HL-60 (cell line): ENCODE data around the gene RBM6.
A peak's percentile ranks its signal among the peaks of the same experiment; 100 is the strongest.
"Not testable (repeated sequence)": the region's sequence is repeated elsewhere in the genome, so short reads cannot be mapped to it uniquely, and the experiment has no call there.

Experiments
- DNase-seq, 2 experiments: peaks; one replicate each; pipeline ENCODE4 v3.0.0-alpha.2; 2010 to 2020; ENCODE audit warnings: low read depth in 1 of 2, low spot score in 1 of 2
- H3K27ac ChIP-seq: fragments of 250-450 bp; sonication (Bioruptor Pico); replicated peaks from 2 replicates; pipeline ENCODE4 v1.5.1; 2020; ENCODE audit warnings: mild to moderate bottlenecking, moderate library complexity
- H3K27me3 ChIP-seq: fragments of 250-450 bp; sonication (Bioruptor Pico); 2 replicates; pipeline ENCODE4 v1.5.1; 2021; ENCODE audit warnings: mild to moderate bottlenecking, moderate library complexity; ENCODE audit not compliant: insufficient read depth, poor library complexity, severe bottlenecking
- H3K4me3 ChIP-seq: replicated peaks from 2 replicates; pipeline ENCODE4 v1.5.1; 2011; ENCODE audit warnings: mild to moderate bottlenecking, control low read depth, low read length; ENCODE audit not compliant: insufficient read depth
- GABPA ChIP-seq: IDR thresholded peaks from 2 replicates; pipeline ENCODE4 v1.6.1; 2012; ENCODE audit warnings: low read depth
- POLR2AphosphoS5 ChIP-seq: IDR thresholded peaks from 2 replicates; pipeline ENCODE4 v1.6.1; 2012; ENCODE audit warnings: low read depth
- SPI1 ChIP-seq: IDR thresholded peaks from 2 replicates; pipeline ENCODE4 v1.6.1; 2012; ENCODE audit warnings: low read depth, mild to moderate bottlenecking, borderline replicate concordance
- TF ChIP-seq, protein P1 (sequence below): IDR thresholded peaks from one replicate; pipeline ENCODE4 v1.5.1; 2011; ENCODE audit warnings: low read length, control low read depth, inconsistent platforms; ENCODE audit not compliant: insufficient read depth
- TF ChIP-seq, protein P2 (sequence below): IDR thresholded peaks from 2 replicates; pipeline ENCODE4 v1.6.1; 2012; ENCODE audit warnings: low read depth; ENCODE audit not compliant: insufficient replicate concordance

Gene RBM6

DNA sequence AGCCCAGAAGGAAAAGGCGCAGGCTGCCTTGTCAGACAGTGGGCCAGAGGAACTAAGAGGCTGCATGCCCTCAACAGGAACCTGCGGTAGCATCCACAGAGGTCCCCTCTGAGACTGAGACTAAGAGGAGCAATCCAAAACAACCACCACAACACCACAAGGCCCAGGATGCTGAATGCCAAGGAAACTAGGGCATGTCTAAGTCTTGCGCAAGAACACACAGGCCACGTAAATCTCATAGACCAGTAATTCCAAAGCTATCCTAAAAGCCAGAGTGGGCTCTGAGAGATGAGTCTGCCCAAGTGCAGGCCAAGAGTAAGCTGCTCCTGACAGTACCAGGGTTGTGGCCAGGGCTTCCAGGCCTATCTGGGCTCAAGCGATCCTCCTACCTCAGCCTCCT, 23.3 kb upstream of the RBM6 start:
- DNase-seq: no peak
- TF ChIP-seq SPI1 (no peak), GABPA (no peak), POLR2AphosphoS5 (no peak)
- TF ChIP-seq, protein P1, sequence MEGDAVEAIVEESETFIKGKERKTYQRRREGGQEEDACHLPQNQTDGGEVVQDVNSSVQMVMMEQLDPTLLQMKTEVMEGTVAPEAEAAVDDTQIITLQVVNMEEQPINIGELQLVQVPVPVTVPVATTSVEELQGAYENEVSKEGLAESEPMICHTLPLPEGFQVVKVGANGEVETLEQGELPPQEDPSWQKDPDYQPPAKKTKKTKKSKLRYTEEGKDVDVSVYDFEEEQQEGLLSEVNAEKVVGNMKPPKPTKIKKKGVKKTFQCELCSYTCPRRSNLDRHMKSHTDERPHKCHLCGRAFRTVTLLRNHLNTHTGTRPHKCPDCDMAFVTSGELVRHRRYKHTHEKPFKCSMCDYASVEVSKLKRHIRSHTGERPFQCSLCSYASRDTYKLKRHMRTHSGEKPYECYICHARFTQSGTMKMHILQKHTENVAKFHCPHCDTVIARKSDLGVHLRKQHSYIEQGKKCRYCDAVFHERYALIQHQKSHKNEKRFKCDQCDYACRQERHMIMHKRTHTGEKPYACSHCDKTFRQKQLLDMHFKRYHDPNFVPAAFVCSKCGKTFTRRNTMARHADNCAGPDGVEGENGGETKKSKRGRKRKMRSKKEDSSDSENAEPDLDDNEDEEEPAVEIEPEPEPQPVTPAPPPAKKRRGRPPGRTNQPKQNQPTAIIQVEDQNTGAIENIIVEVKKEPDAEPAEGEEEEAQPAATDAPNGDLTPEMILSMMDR: no peak
- TF ChIP-seq, protein P2, sequence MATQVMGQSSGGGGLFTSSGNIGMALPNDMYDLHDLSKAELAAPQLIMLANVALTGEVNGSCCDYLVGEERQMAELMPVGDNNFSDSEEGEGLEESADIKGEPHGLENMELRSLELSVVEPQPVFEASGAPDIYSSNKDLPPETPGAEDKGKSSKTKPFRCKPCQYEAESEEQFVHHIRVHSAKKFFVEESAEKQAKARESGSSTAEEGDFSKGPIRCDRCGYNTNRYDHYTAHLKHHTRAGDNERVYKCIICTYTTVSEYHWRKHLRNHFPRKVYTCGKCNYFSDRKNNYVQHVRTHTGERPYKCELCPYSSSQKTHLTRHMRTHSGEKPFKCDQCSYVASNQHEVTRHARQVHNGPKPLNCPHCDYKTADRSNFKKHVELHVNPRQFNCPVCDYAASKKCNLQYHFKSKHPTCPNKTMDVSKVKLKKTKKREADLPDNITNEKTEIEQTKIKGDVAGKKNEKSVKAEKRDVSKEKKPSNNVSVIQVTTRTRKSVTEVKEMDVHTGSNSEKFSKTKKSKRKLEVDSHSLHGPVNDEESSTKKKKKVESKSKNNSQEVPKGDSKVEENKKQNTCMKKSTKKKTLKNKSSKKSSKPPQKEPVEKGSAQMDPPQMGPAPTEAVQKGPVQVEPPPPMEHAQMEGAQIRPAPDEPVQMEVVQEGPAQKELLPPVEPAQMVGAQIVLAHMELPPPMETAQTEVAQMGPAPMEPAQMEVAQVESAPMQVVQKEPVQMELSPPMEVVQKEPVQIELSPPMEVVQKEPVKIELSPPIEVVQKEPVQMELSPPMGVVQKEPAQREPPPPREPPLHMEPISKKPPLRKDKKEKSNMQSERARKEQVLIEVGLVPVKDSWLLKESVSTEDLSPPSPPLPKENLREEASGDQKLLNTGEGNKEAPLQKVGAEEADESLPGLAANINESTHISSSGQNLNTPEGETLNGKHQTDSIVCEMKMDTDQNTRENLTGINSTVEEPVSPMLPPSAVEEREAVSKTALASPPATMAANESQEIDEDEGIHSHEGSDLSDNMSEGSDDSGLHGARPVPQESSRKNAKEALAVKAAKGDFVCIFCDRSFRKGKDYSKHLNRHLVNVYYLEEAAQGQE: no peak
- no peak overlapping the region for H3K4me3 ChIP-seq
- H3K27me3 ChIP-seq: no peaks in the 10 kb centered on the region
- no peak overlapping the region for H3K27ac ChIP-seq

DNA sequence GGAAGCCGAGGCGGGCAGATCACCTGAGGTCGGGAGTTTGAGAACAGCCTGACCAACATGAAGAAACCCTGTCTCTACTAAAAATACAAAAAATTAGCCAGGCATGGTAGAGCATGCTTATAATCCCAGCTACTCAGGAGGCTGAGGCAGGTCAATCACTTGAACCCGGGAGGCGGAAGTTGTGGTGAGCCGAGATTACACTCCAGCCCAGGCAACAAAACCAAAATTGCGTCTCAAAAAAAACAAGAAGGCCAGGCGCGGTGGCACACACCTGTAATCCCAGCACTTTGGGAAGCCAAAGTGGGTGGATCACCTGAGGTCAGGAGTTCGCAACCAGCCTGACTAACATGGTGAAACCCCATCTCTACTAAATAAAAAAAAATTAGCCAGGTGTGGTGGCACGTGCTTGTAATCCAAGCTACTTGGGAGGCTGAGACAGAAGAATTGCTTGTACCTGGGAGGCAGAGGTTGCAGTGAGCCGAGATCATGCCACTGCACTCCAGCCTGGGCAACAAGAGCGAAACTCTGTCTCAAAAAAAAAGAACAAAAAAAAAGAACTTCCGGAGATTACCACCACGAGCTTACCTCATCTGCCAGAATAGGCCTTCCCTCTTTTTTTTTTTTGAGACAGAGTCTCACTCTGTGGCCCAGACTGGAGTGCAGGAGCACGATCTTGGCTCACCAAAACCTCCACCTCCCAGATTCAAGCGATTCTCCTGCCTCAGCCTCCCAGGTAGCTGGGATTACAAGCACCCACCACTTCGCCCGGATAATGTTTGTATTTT, 22.0 kb upstream of the RBM6 start:
- H3K27ac ChIP-seq: peak overlapping the region; percentile 35; the same call in 1 of the 2 replicates
- peak; percentile 28; the same call in 1 of the 2 replicates for TF ChIP-seq SPI1
- not testable (repeated sequence) for H3K4me3 ChIP-seq, H3K27me3 ChIP-seq
- DNase-seq: peak in 1 of 2 experiments; percentile 56

DNA sequence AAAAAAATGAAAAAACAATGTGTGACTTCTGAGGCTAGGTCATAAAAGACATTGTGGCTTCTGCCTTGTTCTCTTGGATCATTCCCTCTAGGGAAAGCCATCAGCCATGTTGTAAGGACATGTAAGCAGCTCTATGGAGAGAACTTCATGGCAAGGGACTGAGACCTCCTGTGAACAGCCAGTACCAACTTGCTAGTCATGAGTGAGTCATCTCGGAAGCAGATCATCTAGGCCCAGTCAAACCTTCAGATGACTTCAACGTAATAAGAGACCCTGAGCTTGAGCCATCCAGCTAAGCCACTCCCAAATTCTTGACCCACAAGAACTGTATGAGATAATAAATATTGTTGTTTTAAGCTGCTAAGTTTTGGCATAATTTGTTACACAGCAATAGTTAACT, 15.3 kb upstream of the RBM6 start:
- no peak for DNase-seq
- H3K27ac ChIP-seq: no peak overlapping the region
- no peak overlapping the region for H3K4me3 ChIP-seq
- TF ChIP-seq, protein P1: no peak
- TF ChIP-seq SPI1: no peak
- TF ChIP-seq POLR2AphosphoS5: no peak
- TF ChIP-seq GABPA: no peak
- no peaks in the 10 kb centered on the region for H3K27me3 ChIP-seq

DNA sequence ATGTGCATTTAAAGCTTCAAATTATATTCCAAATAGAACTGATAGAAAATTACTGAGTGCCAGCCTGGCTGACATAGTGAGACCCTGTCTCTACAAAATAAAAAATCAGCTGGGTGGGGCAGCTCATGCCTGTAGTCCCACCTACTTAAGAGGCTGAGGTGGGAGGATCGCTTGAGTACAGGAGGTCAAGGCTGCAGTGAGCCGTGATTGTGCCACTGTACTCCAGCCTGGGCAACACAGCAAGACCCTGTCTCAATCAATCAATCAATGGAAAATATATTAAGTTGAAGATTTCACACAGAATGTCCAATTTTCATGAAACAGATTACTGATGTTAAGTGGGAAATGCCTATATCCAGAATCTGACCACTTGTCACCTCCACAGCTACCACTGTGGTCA, 14.5 kb upstream of the RBM6 start:
- Histone ChIP-seq H3K4me3 (no peak overlapping the region), H3K27me3 (no peaks in the 10 kb centered on the region), H3K27ac (no peak overlapping the region)
- TF ChIP-seq, protein P1: no peak
- TF ChIP-seq GABPA: no peak
- no peak for TF ChIP-seq SPI1
- TF ChIP-seq POLR2AphosphoS5: no peak
- TF ChIP-seq, protein P2: no peak
- no peak for DNase-seq
